HUES64 (cell line): ENCODE data around the gene IL17RB.

Experiments used
- H3K27ac ChIP-seq: 2 replicates; pipeline ENCODE4 v1.7.0; 2013; ENCODE audit warnings: low read depth, low read length, inconsistent platforms
- H3K27me3 ChIP-seq: 2 replicates; pipeline ENCODE4 v1.6.1; 2013; ENCODE audit warnings: mild to moderate bottlenecking, low read length; ENCODE audit not compliant: insufficient read depth
- H3K36me3 ChIP-seq: 2 replicates; pipeline ENCODE4 v1.6.1; 2013; ENCODE audit warnings: mild to moderate bottlenecking, low read length; ENCODE audit not compliant: insufficient read depth
- H3K4me1 ChIP-seq: 2 replicates; pipeline ENCODE4 v1.6.1; 2013; ENCODE audit warnings: mild to moderate bottlenecking, low read length, moderate library complexity; ENCODE audit not compliant: insufficient read depth
- H3K4me3 ChIP-seq: 2 replicates; pipeline ENCODE4 v1.5.1; 2013; ENCODE audit warnings: mild to moderate bottlenecking, low read length, moderate library complexity
- H3K9ac ChIP-seq: 2 replicates; pipeline ENCODE4 v1.6.1; 2013; ENCODE audit warnings: mild to moderate bottlenecking, low read depth, low read length
- H3K9me3 ChIP-seq: 2 replicates; pipeline ENCODE4 v1.6.1; 2013; ENCODE audit warnings: low read depth, low read length; ENCODE audit not compliant: insufficient read depth
- WGBS: fragments of 150-250, 120-280 bp; methylation state at CpG from one replicate; pipeline ENCODE4 v1.1.7; 2013; ENCODE audit warnings: missing lambda C conversion rate; 5-methylcytosine and 5-hydroxymethylcytosine counted together

The IL17RB gene

GRCh38 chr3:53899750-53900149 is 53.4 kb downstream of the IL17RB start:
- Histone ChIP-seq H3K9me3 (no peaks in the 10 kb centered on the region), H3K9ac (no peak overlapping the region), H3K4me1 (no peaks in the 10 kb centered on the region), H3K27ac (no peak overlapping the region), H3K27me3 (peaks cover 32% of the 10 kb centered on the region; the same call in 1 of the 2 replicates), H3K4me3 (no peak overlapping the region), H3K36me3 (no peaks in the 10 kb centered on the region)
- WGBS = 76% methylated on average over 2 of the region's 2 CpGs

GRCh38 chr3:53900666-53901331 is 54.4 kb downstream of the IL17RB start:
- WGBS = 87% methylated on average over 2 of the region's 2 CpGs

DNA sequence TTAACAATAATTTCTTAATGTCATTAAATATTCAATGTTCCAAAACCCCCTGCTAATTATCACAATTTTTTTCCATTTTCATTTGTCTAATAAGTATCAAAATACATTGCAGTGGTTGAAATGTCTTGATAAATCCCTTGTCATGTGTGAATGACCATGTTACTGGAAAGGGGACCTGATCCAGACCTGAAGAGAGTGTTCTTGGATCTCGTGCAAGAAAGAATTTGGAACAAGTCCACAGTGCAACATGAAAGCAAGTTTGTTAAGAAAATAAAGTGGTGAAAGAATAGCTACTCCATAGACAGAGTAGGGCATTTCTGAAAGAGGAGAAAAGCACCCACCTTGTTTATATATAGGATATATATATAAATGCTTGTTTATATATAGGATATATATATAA is 55.7 kb downstream of the IL17RB start:
- H3K9ac ChIP-seq = no peak overlapping the region
- no peaks in the 10 kb centered on the region for H3K9me3 ChIP-seq
- no peaks in the 10 kb centered on the region for H3K36me3 ChIP-seq
- no peak overlapping the region for H3K4me3 ChIP-seq
- 81% methylated on average over 1 of the region's 1 CpG for WGBS
- no peak overlapping the region for H3K27ac ChIP-seq
- no peaks in the 10 kb centered on the region for H3K4me1 ChIP-seq
- H3K27me3 ChIP-seq = peaks cover 12% of the 10 kb centered on the region; the same call in 1 of the 2 replicates

More at GRCh38 chr3:53900666-53901331, 54.4 kb downstream of the IL17RB start:
- no peaks in the 10 kb centered on the region for H3K4me1 ChIP-seq
- peaks cover 22% of the 10 kb centered on the region; the same call in 1 of the 2 replicates for H3K27me3 ChIP-seq
- no peaks in the 10 kb centered on the region for H3K36me3 ChIP-seq
- no peak overlapping the region for H3K9ac ChIP-seq
- H3K9me3 ChIP-seq = no peaks in the 10 kb centered on the region
- H3K4me3 ChIP-seq = no peak overlapping the region
- no peak overlapping the region for H3K27ac ChIP-seq

- 88% methylated on average over 5 of the region's 5 CpGs for WGBS
- no peak overlapping the region for H3K4me3 ChIP-seq
Measured at GRCh38 chr3:53902711-53903110, 56.3 kb downstream of the IL17RB start.

GRCh38 chr3:53913401-53913800 is 67.0 kb downstream of the IL17RB start:
- H3K27me3 ChIP-seq = peaks cover 5% of the 10 kb centered on the region; the same call in 1 of the 2 replicates
- no peaks in the 10 kb centered on the region for H3K36me3 ChIP-seq
- no peaks in the 10 kb centered on the region for H3K4me1 ChIP-seq
- H3K4me3 ChIP-seq = no peak overlapping the region
- 98% methylated on average over 7 of the region's 8 CpGs for WGBS
- no peak overlapping the region for H3K9ac ChIP-seq
- no peaks in the 10 kb centered on the region for H3K9me3 ChIP-seq
- no peak overlapping the region for H3K27ac ChIP-seq

More at GRCh38 chr3:53902711-53903110, 56.3 kb downstream of the IL17RB start:
- Histone ChIP-seq H3K9ac (no peak overlapping the region), H3K36me3 (no peaks in the 10 kb centered on the region), H3K4me1 (no peaks in the 10 kb centered on the region), H3K9me3 (no peaks in the 10 kb centered on the region), H3K27ac (no peak overlapping the region), H3K27me3 (0 out of 2 replicates have a peak, but pooled peaks cover 7% of the 10 kb centered on the region)
